BLaER1 (cell line): Measurements from ENCODE around the gene VWA5A.
A peak's percentile ranks its signal among the peaks of the same experiment; 100 is the strongest.

Experiments used
- H3K27ac ChIP-seq: shearing (Covaris generic); formaldehyde crosslinking; 2 replicates; pipeline ENCODE4 v1.8.1; 2022
- H3K27me3 ChIP-seq: shearing (Covaris generic); formaldehyde crosslinking; 2 replicates; pipeline ENCODE4 v1.8.1; 2022
- H3K36me3 ChIP-seq: shearing (Covaris generic); formaldehyde crosslinking; 2 replicates; pipeline ENCODE4 v1.8.1; 2022
- H3K4me1 ChIP-seq: shearing (Covaris generic); formaldehyde crosslinking; 2 replicates; pipeline ENCODE4 v1.8.1; 2022
- H3K4me2 ChIP-seq: shearing (Covaris generic); formaldehyde crosslinking; 2 replicates; pipeline ENCODE4 v1.8.1; 2022
- H3K4me3 ChIP-seq: shearing (Covaris generic); formaldehyde crosslinking; 2 replicates; pipeline ENCODE4 v1.8.1; 2022
- H3K9ac ChIP-seq: shearing (Covaris generic); formaldehyde crosslinking; 2 replicates; pipeline ENCODE4 v1.8.1; 2022
- H3K9me3 ChIP-seq: shearing (Covaris generic); formaldehyde crosslinking; 2 replicates; pipeline ENCODE4 v1.8.1; 2022
- H4K20me1 ChIP-seq: shearing (Covaris generic); formaldehyde crosslinking; 2 replicates; pipeline ENCODE4 v1.8.1; 2022
- Cebpa-rat ChIP-seq: shearing (Covaris generic); IDR thresholded peaks from 2 replicates; pipeline ENCODE4 v1.8.1; 2022

The VWA5A gene, protein sequence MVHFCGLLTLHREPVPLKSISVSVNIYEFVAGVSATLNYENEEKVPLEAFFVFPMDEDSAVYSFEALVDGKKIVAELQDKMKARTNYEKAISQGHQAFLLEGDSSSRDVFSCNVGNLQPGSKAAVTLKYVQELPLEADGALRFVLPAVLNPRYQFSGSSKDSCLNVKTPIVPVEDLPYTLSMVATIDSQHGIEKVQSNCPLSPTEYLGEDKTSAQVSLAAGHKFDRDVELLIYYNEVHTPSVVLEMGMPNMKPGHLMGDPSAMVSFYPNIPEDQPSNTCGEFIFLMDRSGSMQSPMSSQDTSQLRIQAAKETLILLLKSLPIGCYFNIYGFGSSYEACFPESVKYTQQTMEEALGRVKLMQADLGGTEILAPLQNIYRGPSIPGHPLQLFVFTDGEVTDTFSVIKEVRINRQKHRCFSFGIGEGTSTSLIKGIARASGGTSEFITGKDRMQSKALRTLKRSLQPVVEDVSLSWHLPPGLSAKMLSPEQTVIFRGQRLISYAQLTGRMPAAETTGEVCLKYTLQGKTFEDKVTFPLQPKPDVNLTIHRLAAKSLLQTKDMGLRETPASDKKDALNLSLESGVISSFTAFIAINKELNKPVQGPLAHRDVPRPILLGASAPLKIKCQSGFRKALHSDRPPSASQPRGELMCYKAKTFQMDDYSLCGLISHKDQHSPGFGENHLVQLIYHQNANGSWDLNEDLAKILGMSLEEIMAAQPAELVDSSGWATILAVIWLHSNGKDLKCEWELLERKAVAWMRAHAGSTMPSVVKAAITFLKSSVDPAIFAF

DNA sequence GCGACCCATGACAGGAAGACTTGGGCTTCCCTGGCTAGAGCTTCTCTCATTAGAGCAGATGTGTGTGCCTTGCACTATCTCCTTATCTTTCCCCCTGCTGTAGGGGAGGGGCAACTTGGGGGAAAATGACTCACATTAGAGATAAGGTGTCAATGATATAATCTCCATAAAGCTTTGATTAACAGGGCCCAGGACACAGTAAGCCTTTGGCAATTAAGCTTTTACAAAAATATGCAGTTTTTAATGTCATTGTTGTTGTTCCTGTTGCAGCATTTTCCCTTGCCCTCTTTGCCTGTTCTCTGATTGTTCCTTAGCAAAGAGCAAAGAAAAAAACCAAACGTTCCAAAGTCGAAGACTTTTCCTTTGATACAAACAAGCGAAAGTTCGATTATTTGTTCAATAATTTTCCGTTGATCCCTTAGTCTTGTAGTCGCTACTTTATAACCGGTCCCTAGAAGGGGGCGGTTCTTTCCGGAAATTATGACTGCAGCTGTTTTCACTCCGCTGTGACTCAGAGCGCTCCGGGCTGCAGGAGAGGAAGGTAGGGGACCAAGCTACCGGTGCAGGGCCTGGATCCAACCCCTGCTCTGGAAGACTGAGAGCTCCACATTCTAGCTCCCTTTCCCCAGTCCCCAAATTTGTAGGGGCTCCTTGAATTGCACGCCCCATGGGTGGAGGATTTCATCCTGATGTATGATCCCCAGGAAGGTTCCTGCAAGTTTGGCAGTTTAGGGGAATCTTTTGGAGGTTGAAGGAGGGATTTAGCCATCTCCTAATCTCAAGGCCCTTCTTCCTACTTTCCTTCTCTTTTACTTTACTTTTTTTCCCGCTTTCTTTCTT lies at the start of gene VWA5A:
TSS of gene VWA5A (plus strand) at position 509 of the 840 bp plus-strand sequence. CDS start 2,062 bp downstream, outside the sequence.
- no peak within 1 kb of the TSS for H3K27ac ChIP-seq
- H3K4me1 ChIP-seq, result peaks cover 17% of the 10 kb centered on the region
- no peaks in the 10 kb centered on the region for H3K36me3 ChIP-seq
- no peaks in the 10 kb centered on the region for H3K9me3 ChIP-seq
- no peaks in the 10 kb centered on the region for H3K27me3 ChIP-seq
- peak within 1 kb of the TSS; percentile 58 for H3K4me3 ChIP-seq
- no peak for TF ChIP-seq Cebpa-rat
- no peaks in the 10 kb centered on the region for H4K20me1 ChIP-seq
- H3K4me2 ChIP-seq, result peak within 1 kb of the TSS; percentile 78
- H3K9ac ChIP-seq, result no peak within 1 kb of the TSS

DNA sequence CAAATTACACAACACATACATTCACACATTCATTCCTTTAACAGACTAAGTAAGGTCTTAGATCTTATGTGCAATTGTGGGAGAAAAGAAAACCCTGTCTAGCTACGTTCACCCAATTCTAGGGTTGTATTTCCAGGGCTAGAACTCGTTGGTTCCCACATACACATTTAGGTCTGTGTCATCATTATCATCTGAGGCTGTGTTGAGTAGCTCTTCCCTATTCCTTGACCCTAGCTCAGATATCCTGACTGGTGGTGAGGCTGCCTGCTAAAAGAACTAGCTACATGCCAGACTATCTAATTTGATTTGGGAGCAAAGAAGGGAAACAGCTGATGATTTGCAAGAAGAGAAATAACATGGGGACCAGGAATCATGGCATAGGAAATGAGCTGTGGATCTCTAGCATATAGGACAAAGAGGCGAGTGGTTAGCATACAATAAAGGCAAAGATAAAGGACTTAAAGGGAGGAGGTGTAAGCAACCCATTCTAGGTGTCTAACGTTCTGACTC lies 46.6 kb upstream of the VWA5A start:
- Histone ChIP-seq H3K27me3 (no peaks in the 10 kb centered on the region), H4K20me1 (no peaks in the 10 kb centered on the region), H3K9me3 (peaks cover 4% of the 10 kb centered on the region; the same call in 1 of the 2 replicates), H3K36me3 (no peaks in the 10 kb centered on the region), H3K4me2 (no peak overlapping the region), H3K9ac (no peak overlapping the region), H3K4me3 (no peak overlapping the region), H3K4me1 (peaks cover 29% of the 10 kb centered on the region), H3K27ac (no peak overlapping the region)
- TF ChIP-seq Cebpa-rat, result no peak

DNA sequence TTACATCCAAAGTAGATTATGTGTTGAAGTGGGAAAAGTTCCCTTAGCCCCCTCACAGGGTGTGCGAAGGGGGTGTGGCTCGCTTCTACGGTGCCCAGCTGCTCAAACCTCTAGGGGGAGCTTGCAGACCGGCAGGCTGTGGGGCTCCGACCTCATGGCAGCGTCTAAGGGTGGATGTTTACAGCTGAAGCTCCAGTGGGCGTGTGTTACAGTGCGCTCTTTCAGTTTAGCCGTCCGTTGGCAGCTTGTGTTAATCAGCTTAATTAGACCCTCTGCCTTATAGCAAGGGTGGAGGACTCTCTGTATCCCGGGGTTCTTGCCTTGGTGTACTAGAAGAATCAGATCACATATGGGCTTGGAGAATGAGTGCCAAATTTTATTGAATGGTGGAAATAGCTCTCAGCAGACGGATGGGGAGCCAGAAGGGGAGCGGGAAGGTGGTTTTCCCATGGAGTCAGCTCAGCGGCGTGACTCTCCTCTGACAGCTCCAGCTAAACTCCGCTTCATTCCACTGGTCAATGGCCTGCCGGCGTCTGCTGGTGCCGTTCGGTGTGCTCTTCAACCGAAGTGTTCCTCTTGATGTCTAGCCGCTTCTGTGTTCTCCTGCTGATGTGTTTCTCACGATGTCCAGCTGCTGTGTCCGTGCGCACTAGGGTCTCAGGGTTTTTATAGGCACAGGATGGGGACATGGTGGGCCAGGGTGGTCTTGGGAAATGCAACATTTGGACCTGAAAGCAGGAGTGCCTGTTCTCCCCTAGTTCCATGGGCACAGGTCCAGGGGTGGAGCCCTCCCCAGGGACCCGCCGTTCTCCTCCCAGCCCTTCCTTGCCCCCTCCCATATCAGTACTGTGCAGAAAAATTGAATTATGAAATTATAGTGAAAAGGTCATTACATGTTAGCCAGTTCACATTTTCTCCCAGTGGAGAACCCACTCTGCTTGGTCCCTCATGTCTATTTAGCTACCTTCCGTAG lies 45.5 kb upstream of the VWA5A start:
- H3K9ac ChIP-seq, result no peak overlapping the region
- no peaks in the 10 kb centered on the region for H3K36me3 ChIP-seq
- no peak for TF ChIP-seq Cebpa-rat
- H3K9me3 ChIP-seq, result no peaks in the 10 kb centered on the region
- H4K20me1 ChIP-seq, result no peaks in the 10 kb centered on the region
- H3K27me3 ChIP-seq, result no peaks in the 10 kb centered on the region
- no peak overlapping the region for H3K27ac ChIP-seq
- no peak overlapping the region for H3K4me3 ChIP-seq
- H3K4me1 ChIP-seq, result peaks cover 29% of the 10 kb centered on the region
- H3K4me2 ChIP-seq, result peak overlapping the region; percentile 78

DNA sequence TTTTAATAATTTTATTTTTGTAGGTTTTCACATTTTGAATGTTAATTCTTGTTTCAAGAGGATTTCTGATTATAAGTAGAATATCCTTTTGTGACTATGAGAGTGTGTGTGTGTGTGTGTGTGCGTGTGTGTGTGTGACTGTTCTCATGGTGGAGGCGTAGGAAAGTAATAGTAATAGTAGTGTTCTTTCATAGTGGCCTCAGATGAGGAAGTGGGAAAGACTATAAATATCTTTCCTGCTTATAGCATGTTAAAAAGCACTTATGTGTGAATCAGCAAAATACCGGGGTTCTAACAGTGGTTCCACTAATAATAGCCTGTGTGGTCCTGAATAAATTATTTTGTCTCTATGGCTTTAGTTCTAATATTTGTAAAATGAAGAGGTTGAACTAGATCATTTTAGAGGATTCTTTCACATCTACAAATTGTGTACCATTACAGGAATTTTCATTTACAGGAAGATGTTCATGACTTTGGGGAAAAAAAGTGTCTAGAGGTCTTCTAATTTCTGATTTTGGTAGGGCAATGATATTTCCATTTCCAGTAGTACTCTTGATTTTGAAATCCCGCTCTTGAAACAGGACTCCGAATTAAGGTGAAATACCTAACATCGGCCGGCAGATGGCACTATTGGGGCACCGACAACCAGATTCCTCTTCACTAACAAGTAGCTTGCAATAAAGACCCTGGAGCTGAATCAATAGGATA lies 44.2 kb upstream of the VWA5A start:
- Histone ChIP-seq H3K9me3 (no peaks in the 10 kb centered on the region), H3K4me3 (no peak overlapping the region), H3K4me1 (peaks cover 32% of the 10 kb centered on the region), H3K9ac (no peak overlapping the region), H3K36me3 (no peaks in the 10 kb centered on the region), H3K4me2 (peak overlapping the region; percentile 78), H3K27ac (no peak overlapping the region), H4K20me1 (no peaks in the 10 kb centered on the region), H3K27me3 (peaks cover 2% of the 10 kb centered on the region; the same call in 1 of the 2 replicates)
- no peak for TF ChIP-seq Cebpa-rat

DNA sequence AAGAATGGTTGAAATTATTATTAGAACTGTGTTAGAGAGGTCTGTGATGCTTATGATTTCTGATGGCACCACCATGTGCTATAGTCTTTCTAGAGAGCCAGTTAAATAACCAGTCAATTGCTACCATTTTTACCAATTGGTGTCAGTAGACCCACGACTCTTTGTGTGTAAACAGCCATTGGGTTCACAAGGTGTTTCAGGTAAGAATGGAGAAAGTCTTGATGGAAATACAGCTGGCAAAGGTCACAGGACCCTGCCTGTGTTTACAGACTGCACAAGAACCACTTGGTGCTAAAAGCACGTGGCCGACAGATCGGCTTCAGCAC lies 43.7 kb upstream of the VWA5A start:
- H3K4me3 ChIP-seq, result no peak overlapping the region
- peaks cover 37% of the 10 kb centered on the region for H3K4me1 ChIP-seq
- peaks cover 5% of the 10 kb centered on the region; the same call in 1 of the 2 replicates for H3K27me3 ChIP-seq
- H3K9me3 ChIP-seq, result no peaks in the 10 kb centered on the region
- H3K4me2 ChIP-seq, result no peak overlapping the region
- H3K27ac ChIP-seq, result no peak overlapping the region
- H4K20me1 ChIP-seq, result no peaks in the 10 kb centered on the region
- no peak for TF ChIP-seq Cebpa-rat
- no peak overlapping the region for H3K9ac ChIP-seq
- H3K36me3 ChIP-seq, result no peaks in the 10 kb centered on the region

DNA sequence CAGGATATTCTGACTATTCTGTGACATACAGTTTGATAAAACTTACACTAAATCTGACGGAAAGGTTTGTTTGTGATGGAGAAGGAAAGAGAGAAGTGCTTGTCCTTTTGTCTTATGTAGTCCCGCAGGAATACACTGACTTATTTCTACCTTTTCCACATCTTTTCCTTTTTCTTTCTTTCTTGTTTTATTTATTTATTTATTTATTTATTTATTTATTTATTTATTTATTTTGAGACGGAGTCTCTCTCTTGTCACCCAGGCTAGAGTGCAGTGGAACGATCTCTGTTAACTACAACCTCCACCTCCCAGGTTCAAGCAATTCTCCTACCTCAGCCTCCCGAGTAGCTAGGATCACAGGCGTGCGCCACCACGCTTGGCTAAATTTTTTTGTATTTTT lies 43.1 kb upstream of the VWA5A start:
- no peak overlapping the region for H3K4me2 ChIP-seq
- H3K27me3 ChIP-seq, result peaks cover 5% of the 10 kb centered on the region; the same call in 1 of the 2 replicates
- no peaks in the 10 kb centered on the region for H3K9me3 ChIP-seq
- no peak overlapping the region for H3K27ac ChIP-seq
- H3K9ac ChIP-seq, result no peak overlapping the region
- H3K4me1 ChIP-seq, result peaks cover 38% of the 10 kb centered on the region
- H3K4me3 ChIP-seq, result no peak overlapping the region
- no peak for TF ChIP-seq Cebpa-rat
- no peaks in the 10 kb centered on the region for H4K20me1 ChIP-seq
- no peaks in the 10 kb centered on the region for H3K36me3 ChIP-seq

DNA sequence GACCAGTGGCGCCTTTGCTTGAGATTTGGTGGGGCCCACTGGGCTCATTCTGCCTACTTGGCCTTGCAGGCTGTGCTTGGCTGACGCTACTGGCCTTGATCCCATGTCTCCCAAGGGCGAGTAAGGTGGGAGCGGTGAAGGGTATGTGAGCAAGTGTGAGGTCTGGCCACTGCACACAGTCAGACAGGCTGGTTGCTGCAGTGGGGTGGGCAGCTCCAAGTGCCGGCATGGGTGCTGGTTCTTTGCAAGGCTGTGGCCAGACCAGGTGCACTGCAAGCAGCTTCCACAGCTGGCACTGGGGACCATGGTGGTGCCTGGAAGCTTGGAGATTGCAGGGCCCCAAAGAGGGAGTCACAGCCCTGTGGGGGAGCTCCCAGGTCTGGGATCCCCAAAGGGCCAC lies 40.7 kb upstream of the VWA5A start:
- Histone ChIP-seq H3K4me3 (no peak overlapping the region), H3K36me3 (no peaks in the 10 kb centered on the region), H3K27me3 (peaks cover 5% of the 10 kb centered on the region; the same call in 1 of the 2 replicates), H4K20me1 (no peaks in the 10 kb centered on the region), H3K4me1 (peaks cover 31% of the 10 kb centered on the region), H3K4me2 (no peak overlapping the region), H3K9ac (no peak overlapping the region), H3K27ac (no peak overlapping the region), H3K9me3 (no peaks in the 10 kb centered on the region)
- TF ChIP-seq Cebpa-rat, result no peak

DNA sequence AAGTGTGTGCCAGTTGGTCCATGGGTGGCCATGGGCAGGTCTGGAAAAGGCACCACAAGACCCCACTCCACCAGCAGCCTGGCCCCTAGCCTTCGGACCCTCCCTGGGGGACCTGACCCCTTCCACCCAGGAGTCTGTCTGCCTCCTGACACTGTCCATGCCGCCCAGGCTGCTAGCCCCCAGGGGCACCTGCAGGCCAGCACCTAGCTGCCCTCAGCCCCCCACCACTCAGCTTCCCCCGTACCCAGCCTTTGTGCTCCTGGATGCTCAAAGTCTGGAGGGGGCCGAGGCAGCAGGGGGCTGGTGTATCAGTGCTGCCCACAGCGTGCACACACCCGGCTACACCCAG lies 39.8 kb upstream of the VWA5A start:
- H3K4me2 ChIP-seq, result no peak overlapping the region
- no peaks in the 10 kb centered on the region for H3K36me3 ChIP-seq
- no peak overlapping the region for H3K9ac ChIP-seq
- H3K4me3 ChIP-seq, result no peak overlapping the region
- no peaks in the 10 kb centered on the region for H4K20me1 ChIP-seq
- H3K27ac ChIP-seq, result no peak overlapping the region
- H3K27me3 ChIP-seq, result peaks cover 5% of the 10 kb centered on the region; the same call in 1 of the 2 replicates
- H3K4me1 ChIP-seq, result peaks cover 22% of the 10 kb centered on the region
- no peak for TF ChIP-seq Cebpa-rat
- H3K9me3 ChIP-seq, result no peaks in the 10 kb centered on the region
